ENCODE measurements around the gene AP2M1.

The AP2M1 gene

GRCh38 chr3:184134746-184135148, 39.9 kb upstream of the AP2M1 start:
- TF ChIP-seq, protein P1, sequence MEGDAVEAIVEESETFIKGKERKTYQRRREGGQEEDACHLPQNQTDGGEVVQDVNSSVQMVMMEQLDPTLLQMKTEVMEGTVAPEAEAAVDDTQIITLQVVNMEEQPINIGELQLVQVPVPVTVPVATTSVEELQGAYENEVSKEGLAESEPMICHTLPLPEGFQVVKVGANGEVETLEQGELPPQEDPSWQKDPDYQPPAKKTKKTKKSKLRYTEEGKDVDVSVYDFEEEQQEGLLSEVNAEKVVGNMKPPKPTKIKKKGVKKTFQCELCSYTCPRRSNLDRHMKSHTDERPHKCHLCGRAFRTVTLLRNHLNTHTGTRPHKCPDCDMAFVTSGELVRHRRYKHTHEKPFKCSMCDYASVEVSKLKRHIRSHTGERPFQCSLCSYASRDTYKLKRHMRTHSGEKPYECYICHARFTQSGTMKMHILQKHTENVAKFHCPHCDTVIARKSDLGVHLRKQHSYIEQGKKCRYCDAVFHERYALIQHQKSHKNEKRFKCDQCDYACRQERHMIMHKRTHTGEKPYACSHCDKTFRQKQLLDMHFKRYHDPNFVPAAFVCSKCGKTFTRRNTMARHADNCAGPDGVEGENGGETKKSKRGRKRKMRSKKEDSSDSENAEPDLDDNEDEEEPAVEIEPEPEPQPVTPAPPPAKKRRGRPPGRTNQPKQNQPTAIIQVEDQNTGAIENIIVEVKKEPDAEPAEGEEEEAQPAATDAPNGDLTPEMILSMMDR (IDR thresholded peaks at IDR 0.05; ENCODE audit: low read depth, low read length), result no peak
- Histone ChIP-seq H3K9me3 (no peaks in the 10 kb centered on the region), H3K4me3 (ENCODE audit: low read depth, low read length) (peak overlapping the region; percentile 100), H3K36me3 (peaks cover 20% of the 10 kb centered on the region), H3K27me3 (no peaks in the 10 kb centered on the region), H3K4me1 (no peaks in the 10 kb centered on the region; the same call in 1 of the 2 replicates)
- DNase-seq, result no peak

DNA sequence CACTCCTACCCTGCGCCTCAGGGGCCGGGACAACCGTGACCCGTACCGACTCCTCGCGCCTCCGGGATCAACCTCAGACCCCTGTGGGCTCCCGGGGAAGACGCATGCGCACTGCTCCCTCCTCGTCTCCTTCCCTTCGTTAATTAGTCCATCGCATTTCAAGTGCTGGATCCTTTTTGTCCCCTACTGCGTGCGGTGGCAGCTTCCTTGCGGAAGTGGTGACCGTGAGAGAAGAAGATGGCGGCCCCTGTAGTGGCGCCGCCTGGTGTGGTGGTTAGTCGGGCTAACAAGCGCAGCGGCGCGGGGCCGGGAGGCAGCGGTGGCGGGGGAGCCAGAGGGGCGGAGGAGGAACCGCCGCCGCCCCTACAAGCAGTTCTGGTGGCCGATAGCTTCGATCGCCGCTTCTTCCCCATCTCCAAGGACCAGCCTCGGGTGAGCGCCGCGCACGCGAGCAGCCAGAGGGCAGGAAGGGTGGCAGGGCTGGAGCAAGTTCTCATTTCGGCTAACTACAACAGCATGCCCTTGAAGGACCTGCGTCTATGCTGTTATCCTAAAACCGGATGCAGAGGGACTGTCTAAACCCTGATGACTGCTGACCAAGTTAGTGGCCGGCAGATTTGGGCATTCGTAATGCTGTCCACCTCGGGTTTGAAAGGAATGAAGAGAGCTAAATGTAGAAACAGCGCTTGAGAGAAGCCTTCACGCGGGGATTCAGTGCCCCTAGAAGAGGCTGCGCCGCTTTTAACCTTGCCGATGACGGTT, 39.3 kb upstream of the AP2M1 start, which contains the start of gene EIF2B5:
Gene EIF2B5 (plus strand): TSS at position 210 of the 762 bp plus-strand sequence. CDS start 28 bp downstream, at position 238.
- H3K27me3 ChIP-seq, result no peaks in the 10 kb centered on the region

GRCh38 chr3:184135911-184136260, 38.8 kb upstream of the AP2M1 start:
- no peaks in the 10 kb centered on the region for H3K27me3 ChIP-seq
- H3K36me3 ChIP-seq, result peaks cover 31% of the 10 kb centered on the region
- TF ChIP-seq, protein P1 (IDR thresholded peaks at IDR 0.05; ENCODE audit: low read depth, low read length), result no peak
- H3K4me1 ChIP-seq, result no peaks in the 10 kb centered on the region; the same call in 1 of the 2 replicates
- DNase-seq, result no peak
- H3K4me3 ChIP-seq (ENCODE audit: low read depth, low read length), result peak overlapping the region; percentile 100
- H3K9me3 ChIP-seq, result no peaks in the 10 kb centered on the region

More for the DNA sequence above, 39.3 kb upstream of the AP2M1 start, which contains the start of gene EIF2B5:
- no peaks in the 10 kb centered on the region; the same call in 1 of the 2 replicates for H3K4me1 ChIP-seq
- TF ChIP-seq, protein P1 (IDR thresholded peaks at IDR 0.05; ENCODE audit: low read depth, low read length), result peak; percentile 48
- peak within 1 kb of the TSS; percentile 100 for H3K4me3 ChIP-seq (ENCODE audit: low read depth, low read length)
- peaks cover 25% of the 10 kb centered on the region for H3K36me3 ChIP-seq
- no peaks in the 10 kb centered on the region for H3K9me3 ChIP-seq
- peak; percentile 94 for DNase-seq

DNA sequence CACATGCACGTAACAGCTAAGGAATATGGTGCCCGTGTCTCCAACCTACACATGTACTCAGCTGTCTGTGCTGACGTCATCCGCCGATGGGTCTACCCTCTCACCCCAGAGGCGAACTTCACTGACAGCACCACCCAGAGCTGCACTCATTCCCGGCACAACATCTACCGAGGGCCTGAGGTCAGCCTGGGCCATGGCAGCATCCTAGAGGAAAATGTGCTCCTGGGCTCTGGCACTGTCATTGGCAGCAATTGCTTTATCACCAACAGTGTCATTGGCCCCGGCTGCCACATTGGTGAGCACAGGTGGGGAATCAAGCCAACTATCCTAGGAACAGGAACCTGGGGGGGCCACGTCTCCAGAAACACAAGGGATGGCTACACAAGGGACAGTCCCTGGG, 34.2 kb upstream of the AP2M1 start:
- Histone ChIP-seq H3K4me3 (ENCODE audit: low read depth, low read length) (no peak overlapping the region), H3K27me3 (no peaks in the 10 kb centered on the region), H3K36me3 (peaks cover 76% of the 10 kb centered on the region), H3K4me1 (no peaks in the 10 kb centered on the region; the same call in 1 of the 2 replicates), H3K9me3 (no peaks in the 10 kb centered on the region)
- TF ChIP-seq, protein P1 (IDR thresholded peaks at IDR 0.05; ENCODE audit: low read depth, low read length), result no peak
- DNase-seq, result no peak

DNA sequence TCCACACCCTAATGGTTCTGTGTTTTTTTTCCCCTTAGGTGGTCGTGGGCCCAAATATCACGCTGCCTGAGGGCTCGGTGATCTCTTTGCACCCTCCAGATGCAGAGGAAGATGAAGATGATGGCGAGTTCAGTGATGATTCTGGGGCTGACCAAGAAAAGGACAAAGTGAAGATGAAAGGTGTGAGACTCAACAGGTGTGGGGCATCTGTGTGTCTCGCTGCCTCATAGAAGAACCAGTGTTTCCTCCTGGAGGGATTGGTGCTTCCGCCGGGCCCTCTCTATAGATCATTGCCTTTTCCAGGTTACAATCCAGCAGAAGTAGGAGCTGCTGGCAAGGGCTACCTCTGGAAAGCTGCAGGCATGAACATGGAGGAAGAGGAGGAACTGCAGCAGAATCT, 32.5 kb upstream of the AP2M1 start:
- TF ChIP-seq, protein P1 (IDR thresholded peaks at IDR 0.05; ENCODE audit: low read depth, low read length), result no peak
- Histone ChIP-seq H3K36me3 (peaks cover 86% of the 10 kb centered on the region), H3K4me3 (ENCODE audit: low read depth, low read length) (no peak overlapping the region), H3K9me3 (no peaks in the 10 kb centered on the region), H3K4me1 (no peaks in the 10 kb centered on the region), H3K27me3 (no peaks in the 10 kb centered on the region)
- no peak for DNase-seq

GRCh38 chr3:184143327-184143726, 31.3 kb upstream of the AP2M1 start:
- Histone ChIP-seq H3K4me1 (no peaks in the 10 kb centered on the region), H3K36me3 (peaks cover 77% of the 10 kb centered on the region), H3K4me3 (ENCODE audit: low read depth, low read length) (no peak overlapping the region), H3K27me3 (no peaks in the 10 kb centered on the region), H3K9me3 (no peaks in the 10 kb centered on the region)
- no peak for DNase-seq
- TF ChIP-seq, protein P1 (IDR thresholded peaks at IDR 0.05; ENCODE audit: low read depth, low read length), result no peak
